ENCODE results near the gene OXNAD1.

- TF ChIP-seq CTCF (IDR thresholded peaks at IDR 0.05) (no peak), POLR2A (IDR thresholded peaks at IDR 0.05) (no peak), POLR2AphosphoS5 (IDR thresholded peaks at IDR 0.05) (no peak)
These were observed 5.8 kb downstream of the OXNAD1 start for GRCh38 chr3:16270855-16271254.
